KG1 (cell line): ENCODE results near the gene ARHGEF39.
"Not testable (repeated sequence)": the region's sequence is repeated elsewhere in the genome, so short reads cannot be mapped to it uniquely, and the experiment has no call there.

ENCODE experiments used
- DNase-seq: peaks from one replicate; lab custom pipeline; 2025; lab: John Stamatoyannopoulos, UW

ARHGEF39 gene

GRCh38 chr9:35618854-35619799 is 45.9 kb downstream of the ARHGEF39 start:
- no peak for DNase-seq

GRCh38 chr9:35618325-35618727 is 46.7 kb downstream of the ARHGEF39 start, which contains the start of gene CD72:
Gene CD72, minus strand, starts transcription at chr9:35618413. Its CDS starts 110 bp downstream, at chr9:35618303.
- DNase-seq = no peak

DNA sequence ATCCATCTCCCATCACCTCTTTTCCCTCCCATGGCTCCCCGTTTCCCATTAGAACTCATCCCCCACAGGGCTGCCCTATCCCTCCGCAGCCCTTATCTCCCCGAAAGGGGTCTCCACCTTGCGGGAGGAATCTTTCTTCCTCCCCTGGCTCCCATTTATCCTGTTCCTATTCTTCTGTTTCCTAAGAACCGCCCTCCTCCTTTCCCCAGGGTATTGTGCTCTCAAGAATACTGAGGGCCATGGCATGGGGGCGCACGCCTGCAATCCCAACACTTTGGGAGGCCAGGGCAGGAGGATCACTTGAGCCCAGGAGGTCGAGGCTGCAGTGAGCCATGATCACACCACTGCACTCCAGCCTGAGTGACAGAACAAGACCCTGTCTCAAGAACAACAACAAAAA is 47.4 kb downstream of the ARHGEF39 start:
- no peak for DNase-seq

DNA sequence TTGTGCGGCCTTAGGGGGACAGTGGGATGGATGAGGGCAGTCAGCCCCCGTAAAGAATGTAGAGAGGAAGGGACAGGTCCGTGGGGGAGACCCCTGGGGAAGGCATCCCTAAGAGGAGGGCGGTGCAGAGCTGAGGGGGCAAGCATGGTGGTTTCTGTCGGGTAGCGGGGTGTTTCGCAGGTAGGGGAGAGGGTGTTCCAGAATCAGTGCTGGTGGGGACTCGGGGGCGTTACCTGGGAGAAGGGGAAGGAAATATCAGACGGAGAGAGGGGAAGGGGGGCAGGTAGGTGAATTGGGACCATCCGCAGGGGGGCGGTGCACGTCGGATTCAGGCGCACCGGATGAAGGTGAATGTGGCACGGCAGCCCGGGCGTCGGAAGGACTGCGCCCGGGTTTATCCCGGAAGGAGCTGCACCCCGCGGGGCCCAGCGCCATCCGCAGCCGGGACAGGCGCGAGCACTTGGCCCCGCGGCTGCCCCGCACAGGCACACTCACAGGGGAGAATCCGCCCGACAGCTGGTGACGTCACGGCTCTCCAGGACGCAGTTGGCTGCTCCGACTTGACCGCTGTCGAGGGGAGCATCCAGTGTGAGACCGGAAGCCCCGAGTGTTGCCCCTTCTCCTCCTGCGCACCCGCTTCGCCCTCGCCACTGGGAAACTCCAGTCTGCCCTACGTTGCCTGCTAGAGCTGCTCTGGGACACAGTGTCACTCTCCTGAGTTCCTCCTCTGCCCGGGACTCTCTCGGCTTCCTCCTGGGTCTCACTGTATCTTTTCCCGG is 48.1 kb downstream of the ARHGEF39 start:
- no peak for DNase-seq

- no peak for DNase-seq
Observed at GRCh38 chr9:35615981-35616680, 48.9 kb downstream of the ARHGEF39 start.

DNA sequence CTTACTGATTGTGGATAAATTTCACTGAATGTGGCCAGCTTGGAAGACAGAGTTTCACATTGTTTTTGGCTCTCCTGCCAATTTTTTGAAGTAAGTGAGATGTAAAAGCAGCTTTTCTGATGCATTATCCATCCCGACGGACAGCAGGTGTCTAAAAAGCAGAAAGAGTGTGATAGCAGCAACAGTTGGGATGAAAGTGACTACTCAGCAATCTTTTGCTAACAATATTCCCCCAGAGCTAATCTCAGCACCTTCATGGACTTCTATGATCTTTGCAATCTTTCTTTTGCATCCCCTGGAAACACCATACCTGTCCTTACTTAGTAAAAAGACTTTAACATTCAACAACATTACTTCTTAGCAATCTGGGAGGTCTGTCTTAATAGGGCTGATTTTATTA is 52.2 kb downstream of the ARHGEF39 start:
- DNase-seq = no peak

DNA sequence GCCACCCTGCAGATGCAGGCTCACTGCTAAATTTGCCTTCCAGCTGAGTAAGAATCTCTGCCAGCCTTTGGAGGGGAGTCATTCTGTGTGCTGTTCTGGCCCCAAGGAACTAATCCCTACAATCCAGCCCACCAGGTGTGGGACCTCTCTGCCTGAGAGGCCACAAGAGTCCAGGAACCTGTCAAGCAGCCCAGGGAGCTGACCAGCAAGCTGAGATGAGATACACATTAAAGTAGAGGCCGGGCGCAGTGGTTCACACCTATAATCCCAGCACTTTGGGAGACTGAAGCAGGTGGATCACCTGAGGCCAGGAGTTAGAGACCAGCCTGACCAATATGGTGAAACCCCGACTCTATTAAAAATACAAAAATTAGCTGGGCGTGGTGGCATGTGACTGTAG is 52.9 kb downstream of the ARHGEF39 start:
- not testable (repeated sequence) for DNase-seq

DNA sequence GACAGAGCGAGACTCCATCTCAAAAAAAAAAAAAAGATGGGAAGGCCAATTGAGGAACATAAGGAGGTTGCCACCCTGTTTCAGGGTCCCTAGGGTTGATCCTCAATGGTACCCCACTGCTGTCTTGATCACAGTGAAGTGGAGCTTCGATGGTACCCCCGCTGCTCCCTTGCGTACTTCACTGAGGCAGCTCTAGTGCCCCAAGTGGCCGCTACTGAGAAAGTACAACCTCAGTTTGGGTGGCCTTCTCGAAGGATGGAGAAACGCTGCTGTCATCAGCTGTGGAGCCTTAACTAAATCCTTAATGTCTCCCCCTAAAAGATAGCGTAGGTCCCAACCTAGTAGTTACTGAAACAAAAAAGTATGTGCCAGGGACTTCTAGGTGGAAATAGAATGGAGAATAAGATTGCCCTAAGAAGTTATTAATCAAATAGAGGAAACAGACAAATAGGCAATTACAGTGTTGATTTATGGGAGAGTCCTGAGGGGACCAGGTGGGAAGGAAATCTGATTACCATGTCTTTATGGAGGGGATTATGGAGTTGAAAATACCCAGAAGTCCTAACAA is 53.7 kb downstream of the ARHGEF39 start:
- peak; percentile 11 for DNase-seq

GRCh38 chr9:35609820-35610163 is 55.2 kb downstream of the ARHGEF39 start:
- DNase-seq = no peak
